GM12878 (cell line): Measurements from ENCODE around the gene FLVCR2. TPM values are rescaled to one million over a fixed set of nuclear protein-coding genes. Genes with fewer than 3 reads are reported as not detected.

ENCODE experiments used
- ATF7 ChIP-seq: fragments of 450-650 bp; IDR thresholded peaks from 2 replicates; pipeline ENCODE4 v1.6.1; 2016; ENCODE audit warnings: low read depth, mild to moderate bottlenecking
- BACH1 ChIP-seq: fragments of 450-650 bp; IDR thresholded peaks from 2 replicates; pipeline ENCODE4 v1.6.1; 2017; ENCODE audit warnings: mild to moderate bottlenecking, borderline replicate concordance
- EGR1 ChIP-seq, 2 experiments: IDR thresholded peaks; 1 replicate in 1 of 2; 2 replicates in 1 of 2; pipeline ENCODE4 v1.6.1; 2011 to 2012; ENCODE audit warnings: low read depth in 2 of 2, low read length in 2 of 2, borderline replicate concordance in 1 of 2, mild to moderate bottlenecking in 1 of 2, moderate library complexity in 1 of 2
- JUNB ChIP-seq: IDR thresholded peaks from 2 replicates; pipeline ENCODE4 v1.6.1; 2016; ENCODE audit warnings: antibody characterized with exemption, mild to moderate bottlenecking
- JUND ChIP-seq: IDR thresholded peaks from 2 replicates; pipeline ENCODE4 v1.6.1; 2012; ENCODE audit warnings: low read depth, mild to moderate bottlenecking, low read length, improper control_type of control experiment, moderate library complexity
- NFYA ChIP-seq: IDR thresholded peaks from 2 replicates; pipeline ENCODE4 v1.6.1; 2011; ENCODE audit warnings: low read depth, mild to moderate bottlenecking, low read length, improper control_type of control experiment, borderline replicate concordance
- NRF1 ChIP-seq: conservative IDR thresholded peaks from 2 replicates; pipeline ENCODE4 v1.6.1; 2011; ENCODE audit warnings: mild to moderate bottlenecking, low read depth, low read length, improper control_type of control experiment
- POLR2A ChIP-seq: IDR thresholded peaks from 2 replicates; pipeline ENCODE4 v1.6.1; 2011; ENCODE audit warnings: low read depth, mild to moderate bottlenecking, low read length
- ZBED1 ChIP-seq: IDR thresholded peaks from 2 replicates; pipeline ENCODE4 v1.6.1; 2016; ENCODE audit warnings: borderline replicate concordance
- polyA plus RNA-seq, 11 experiments: library from polyadenylated mRNA; depleted of rRNA in 4 of 11; unstranded in 6 of 11; stranded (reverse) in 5 of 11; fragments of >200 nt; fragmentation: Nextera tagmentation in 4 of 11; fragmentation: Illumina TruSeq in 1 of 11; extraction: Ambion mirVana in 4 of 11; extraction: Trizol in 1 of 11; gene quantifications; 1 replicate in 1 of 11; 2 replicates in 10 of 11; pipeline versions ENCODE4 v1.2.1 to v1.2.3, GENCODE V29; 2011 to 2016; ENCODE audit warnings: inconsistent platforms in 2 of 11, missing spikeins in 2 of 11, low read depth in 1 of 11
- total RNA-seq, 4 experiments: library from RNA; depleted of rRNA in 3 of 4; stranded (reverse); fragments of >200 nt in 3 of 4; fragmentation: Illumina TruSeq in 1 of 4; extraction: Trizol in 1 of 4; gene quantifications; 2 replicates each; pipeline versions ENCODE4 v1.2.1 to v1.2.3, GENCODE V29; 2013 to 2021
- TF ChIP-seq, protein P1 (sequence below): fragments of 450-650 bp; formaldehyde crosslinking; IDR thresholded peaks from 2 replicates; pipeline ENCODE4 v1.5.0; 2022; ENCODE audit warnings: mild to moderate bottlenecking, missing genetic modification characterization
- TF ChIP-seq, protein P2 (sequence below): fragments of 450-650 bp; IDR thresholded peaks from 2 replicates; pipeline ENCODE4 v1.6.1; 2017; ENCODE audit warnings: antibody characterized with exemption, mild to moderate bottlenecking, moderate library complexity
- TF ChIP-seq, protein P3 (sequence below): fragments of 450-650 bp; IDR thresholded peaks from 2 replicates; pipeline ENCODE4 v1.6.1; 2016; ENCODE audit warnings: mild to moderate bottlenecking, moderate library complexity, borderline replicate concordance
- TF ChIP-seq, protein P4 (sequence below): fragments of 150-350 bp; IDR thresholded peaks from 2 replicates; pipeline ENCODE4 v1.6.1; 2014; ENCODE audit warnings: mild to moderate bottlenecking, low read depth, low read length
- TF ChIP-seq, protein P5 (sequence below): fragments of 450-650 bp; formaldehyde crosslinking; IDR thresholded peaks from 2 replicates; pipeline ENCODE4 v1.4.0; 2022; ENCODE audit warnings: mild to moderate bottlenecking, moderate library complexity

FLVCR2 gene
- total and polyA plus RNA-seq, 10 of the 15 experiments (the other 5 are each of a cell fraction or from before 2014, with no cell fraction given), result 0.24 to 3.7 (median 1.6) TPM

DNA sequence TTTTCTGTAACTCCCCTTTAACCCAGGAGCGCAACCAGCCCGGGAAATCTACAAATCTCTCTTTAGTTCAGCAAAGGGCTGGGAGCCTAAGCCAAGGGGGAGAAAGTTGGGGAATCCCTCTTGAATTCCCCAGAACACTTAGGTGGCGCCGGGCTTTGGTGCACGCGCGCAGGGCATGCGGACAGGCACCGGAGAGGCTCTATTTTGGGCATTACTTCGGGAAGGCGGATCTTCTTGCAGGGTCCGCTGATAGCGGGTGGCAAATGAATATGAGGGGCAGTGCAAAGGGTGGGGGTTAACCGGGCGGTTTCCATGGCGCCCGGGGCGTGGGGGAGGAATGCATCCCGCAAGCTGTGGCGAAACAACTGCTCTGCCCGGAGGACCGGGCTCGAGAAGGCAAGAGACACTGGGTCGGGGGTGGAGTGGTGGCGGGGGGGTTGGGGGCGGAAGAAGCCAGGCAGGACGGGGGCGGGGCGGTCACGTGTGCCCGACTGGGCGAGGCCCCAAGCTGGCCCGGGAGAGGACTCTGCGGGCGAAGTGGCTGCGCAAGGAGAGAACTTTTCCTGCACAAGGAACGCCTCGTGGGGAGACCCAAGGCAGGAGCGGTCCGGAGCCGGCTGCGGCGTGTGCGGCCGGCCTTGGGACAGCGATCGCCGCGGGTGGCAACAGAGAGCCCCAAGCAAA lies at the start of gene FLVCR2 (continued):
- TF ChIP-seq, protein P1, sequence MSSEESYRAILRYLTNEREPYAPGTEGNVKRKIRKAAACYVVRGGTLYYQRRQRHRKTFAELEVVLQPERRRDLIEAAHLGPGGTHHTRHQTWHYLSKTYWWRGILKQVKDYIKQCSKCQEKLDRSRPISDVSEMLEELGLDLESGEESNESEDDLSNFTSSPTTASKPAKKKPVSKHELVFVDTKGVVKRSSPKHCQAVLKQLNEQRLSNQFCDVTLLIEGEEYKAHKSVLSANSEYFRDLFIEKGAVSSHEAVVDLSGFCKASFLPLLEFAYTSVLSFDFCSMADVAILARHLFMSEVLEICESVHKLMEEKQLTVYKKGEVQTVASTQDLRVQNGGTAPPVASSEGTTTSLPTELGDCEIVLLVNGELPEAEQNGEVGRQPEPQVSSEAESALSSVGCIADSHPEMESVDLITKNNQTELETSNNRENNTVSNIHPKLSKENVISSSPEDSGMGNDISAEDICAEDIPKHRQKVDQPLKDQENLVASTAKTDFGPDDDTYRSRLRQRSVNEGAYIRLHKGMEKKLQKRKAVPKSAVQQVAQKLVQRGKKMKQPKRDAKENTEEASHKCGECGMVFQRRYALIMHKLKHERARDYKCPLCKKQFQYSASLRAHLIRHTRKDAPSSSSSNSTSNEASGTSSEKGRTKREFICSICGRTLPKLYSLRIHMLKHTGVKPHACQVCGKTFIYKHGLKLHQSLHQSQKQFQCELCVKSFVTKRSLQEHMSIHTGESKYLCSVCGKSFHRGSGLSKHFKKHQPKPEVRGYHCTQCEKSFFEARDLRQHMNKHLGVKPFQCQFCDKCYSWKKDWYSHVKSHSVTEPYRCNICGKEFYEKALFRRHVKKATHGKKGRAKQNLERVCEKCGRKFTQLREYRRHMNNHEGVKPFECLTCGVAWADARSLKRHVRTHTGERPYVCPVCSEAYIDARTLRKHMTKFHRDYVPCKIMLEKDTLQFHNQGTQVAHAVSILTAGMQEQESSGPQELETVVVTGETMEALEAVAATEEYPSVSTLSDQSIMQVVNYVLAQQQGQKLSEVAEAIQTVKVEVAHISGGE (CRISPR knock-in tag), result no peak
- TF ChIP-seq ZBED1 (no peak), JUNB (no peak), ATF7 (no peak), EGR1 (IDR thresholded peaks at IDR 0.05; ENCODE audit: borderline replicate concordance in 1 of 2, low read depth in 2 of 2, low read length in 2 of 2) (0 out of 3 replicates have a peak, but pooled peaks of 1 of the 2 experiments have one; percentile 47), NRF1 (no peak), JUND (no peak), BACH1 (no peak), NFYA (no peak), POLR2A (no peak)
- TF ChIP-seq, protein P2, sequence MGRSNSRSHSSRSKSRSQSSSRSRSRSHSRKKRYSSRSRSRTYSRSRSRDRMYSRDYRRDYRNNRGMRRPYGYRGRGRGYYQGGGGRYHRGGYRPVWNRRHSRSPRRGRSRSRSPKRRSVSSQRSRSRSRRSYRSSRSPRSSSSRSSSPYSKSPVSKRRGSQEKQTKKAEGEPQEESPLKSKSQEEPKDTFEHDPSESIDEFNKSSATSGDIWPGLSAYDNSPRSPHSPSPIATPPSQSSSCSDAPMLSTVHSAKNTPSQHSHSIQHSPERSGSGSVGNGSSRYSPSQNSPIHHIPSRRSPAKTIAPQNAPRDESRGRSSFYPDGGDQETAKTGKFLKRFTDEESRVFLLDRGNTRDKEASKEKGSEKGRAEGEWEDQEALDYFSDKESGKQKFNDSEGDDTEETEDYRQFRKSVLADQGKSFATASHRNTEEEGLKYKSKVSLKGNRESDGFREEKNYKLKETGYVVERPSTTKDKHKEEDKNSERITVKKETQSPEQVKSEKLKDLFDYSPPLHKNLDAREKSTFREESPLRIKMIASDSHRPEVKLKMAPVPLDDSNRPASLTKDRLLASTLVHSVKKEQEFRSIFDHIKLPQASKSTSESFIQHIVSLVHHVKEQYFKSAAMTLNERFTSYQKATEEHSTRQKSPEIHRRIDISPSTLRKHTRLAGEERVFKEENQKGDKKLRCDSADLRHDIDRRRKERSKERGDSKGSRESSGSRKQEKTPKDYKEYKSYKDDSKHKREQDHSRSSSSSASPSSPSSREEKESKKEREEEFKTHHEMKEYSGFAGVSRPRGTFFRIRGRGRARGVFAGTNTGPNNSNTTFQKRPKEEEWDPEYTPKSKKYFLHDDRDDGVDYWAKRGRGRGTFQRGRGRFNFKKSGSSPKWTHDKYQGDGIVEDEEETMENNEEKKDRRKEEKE, result no peak
- TF ChIP-seq, protein P3, sequence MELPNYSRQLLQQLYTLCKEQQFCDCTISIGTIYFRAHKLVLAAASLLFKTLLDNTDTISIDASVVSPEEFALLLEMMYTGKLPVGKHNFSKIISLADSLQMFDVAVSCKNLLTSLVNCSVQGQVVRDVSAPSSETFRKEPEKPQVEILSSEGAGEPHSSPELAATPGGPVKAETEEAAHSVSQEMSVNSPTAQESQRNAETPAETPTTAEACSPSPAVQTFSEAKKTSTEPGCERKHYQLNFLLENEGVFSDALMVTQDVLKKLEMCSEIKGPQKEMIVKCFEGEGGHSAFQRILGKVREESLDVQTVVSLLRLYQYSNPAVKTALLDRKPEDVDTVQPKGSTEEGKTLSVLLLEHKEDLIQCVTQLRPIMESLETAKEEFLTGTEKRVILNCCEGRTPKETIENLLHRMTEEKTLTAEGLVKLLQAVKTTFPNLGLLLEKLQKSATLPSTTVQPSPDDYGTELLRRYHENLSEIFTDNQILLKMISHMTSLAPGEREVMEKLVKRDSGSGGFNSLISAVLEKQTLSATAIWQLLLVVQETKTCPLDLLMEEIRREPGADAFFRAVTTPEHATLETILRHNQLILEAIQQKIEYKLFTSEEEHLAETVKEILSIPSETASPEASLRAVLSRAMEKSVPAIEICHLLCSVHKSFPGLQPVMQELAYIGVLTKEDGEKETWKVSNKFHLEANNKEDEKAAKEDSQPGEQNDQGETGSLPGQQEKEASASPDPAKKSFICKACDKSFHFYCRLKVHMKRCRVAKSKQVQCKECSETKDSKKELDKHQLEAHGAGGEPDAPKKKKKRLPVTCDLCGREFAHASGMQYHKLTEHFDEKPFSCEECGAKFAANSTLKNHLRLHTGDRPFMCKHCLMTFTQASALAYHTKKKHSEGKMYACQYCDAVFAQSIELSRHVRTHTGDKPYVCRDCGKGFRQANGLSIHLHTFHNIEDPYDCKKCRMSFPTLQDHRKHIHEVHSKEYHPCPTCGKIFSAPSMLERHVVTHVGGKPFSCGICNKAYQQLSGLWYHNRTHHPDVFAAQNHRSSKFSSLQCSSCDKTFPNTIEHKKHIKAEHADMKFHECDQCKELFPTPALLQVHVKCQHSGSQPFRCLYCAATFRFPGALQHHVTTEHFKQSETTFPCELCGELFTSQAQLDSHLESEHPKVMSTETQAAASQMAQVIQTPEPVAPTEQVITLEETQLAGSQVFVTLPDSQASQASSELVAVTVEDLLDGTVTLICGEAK, result no peak
- TF ChIP-seq, protein P4, sequence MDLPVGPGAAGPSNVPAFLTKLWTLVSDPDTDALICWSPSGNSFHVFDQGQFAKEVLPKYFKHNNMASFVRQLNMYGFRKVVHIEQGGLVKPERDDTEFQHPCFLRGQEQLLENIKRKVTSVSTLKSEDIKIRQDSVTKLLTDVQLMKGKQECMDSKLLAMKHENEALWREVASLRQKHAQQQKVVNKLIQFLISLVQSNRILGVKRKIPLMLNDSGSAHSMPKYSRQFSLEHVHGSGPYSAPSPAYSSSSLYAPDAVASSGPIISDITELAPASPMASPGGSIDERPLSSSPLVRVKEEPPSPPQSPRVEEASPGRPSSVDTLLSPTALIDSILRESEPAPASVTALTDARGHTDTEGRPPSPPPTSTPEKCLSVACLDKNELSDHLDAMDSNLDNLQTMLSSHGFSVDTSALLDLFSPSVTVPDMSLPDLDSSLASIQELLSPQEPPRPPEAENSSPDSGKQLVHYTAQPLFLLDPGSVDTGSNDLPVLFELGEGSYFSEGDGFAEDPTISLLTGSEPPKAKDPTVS, result no peak
- TF ChIP-seq, protein P5, sequence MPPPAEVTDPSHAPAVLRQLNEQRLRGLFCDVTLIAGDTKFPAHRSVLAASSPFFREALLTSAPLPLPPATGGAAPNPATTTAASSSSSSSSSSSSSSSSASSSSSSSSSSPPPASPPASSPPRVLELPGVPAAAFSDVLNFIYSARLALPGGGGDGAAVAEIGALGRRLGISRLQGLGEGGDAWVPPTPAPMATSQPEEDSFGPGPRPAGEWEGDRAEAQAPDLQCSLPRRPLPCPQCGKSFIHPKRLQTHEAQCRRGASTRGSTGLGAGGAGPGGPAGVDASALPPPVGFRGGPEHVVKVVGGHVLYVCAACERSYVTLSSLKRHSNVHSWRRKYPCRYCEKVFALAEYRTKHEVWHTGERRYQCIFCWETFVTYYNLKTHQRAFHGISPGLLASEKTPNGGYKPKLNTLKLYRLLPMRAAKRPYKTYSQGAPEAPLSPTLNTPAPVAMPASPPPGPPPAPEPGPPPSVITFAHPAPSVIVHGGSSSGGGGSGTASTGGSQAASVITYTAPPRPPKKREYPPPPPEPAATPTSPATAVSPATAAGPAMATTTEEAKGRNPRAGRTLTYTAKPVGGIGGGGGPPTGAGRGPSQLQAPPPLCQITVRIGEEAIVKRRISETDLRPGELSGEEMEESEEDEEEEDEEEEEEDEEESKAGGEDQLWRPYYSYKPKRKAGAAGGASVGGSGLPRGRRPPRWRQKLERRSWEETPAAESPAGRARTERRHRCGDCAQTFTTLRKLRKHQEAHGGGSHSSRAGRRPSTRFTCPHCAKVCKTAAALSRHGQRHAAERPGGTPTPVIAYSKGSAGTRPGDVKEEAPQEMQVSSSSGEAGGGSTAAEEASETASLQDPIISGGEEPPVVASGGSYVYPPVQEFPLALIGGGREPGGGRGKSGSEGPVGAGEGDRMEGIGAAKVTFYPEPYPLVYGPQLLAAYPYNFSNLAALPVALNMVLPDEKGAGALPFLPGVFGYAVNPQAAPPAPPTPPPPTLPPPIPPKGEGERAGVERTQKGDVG (CRISPR knock-in tag), result no peak
